ENCODE results near the gene DCAF8L1. TPM values are rescaled to one million over a fixed set of nuclear protein-coding genes. Genes with fewer than 3 reads are reported as not detected.
"Not testable (repeated sequence)": the region's sequence is repeated elsewhere in the genome, so short reads cannot be mapped to it uniquely, and the experiment has no call there.

DCAF8L1 gene
- total RNA-seq = not detected

GRCh38 chrX:27981349-27981748 lies at the start of gene DCAF8L1:
TSS of gene DCAF8L1 (minus strand) at chrX:27981449. CDS start at chrX:27981334, 115 bp downstream.
- no peak for DNase-seq (ENCODE audit: low spot score)

GRCh38 chrX:28022371-28022770 lies 41.1 kb upstream of the DCAF8L1 start:
- no peak for DNase-seq (ENCODE audit: low spot score)

- DNase-seq (ENCODE audit: low spot score) = no peak
Observed at GRCh38 chrX:28016823-28017222, 35.6 kb upstream of the DCAF8L1 start.

- no peak for DNase-seq (ENCODE audit: low spot score)
Observed at GRCh38 chrX:28015993-28016392, 34.7 kb upstream of the DCAF8L1 start.

- DNase-seq (ENCODE audit: low spot score) = no peak
Observed at GRCh38 chrX:28010875-28011274, 29.6 kb upstream of the DCAF8L1 start.

- no peak for DNase-seq (ENCODE audit: low spot score)
Observed at GRCh38 chrX:27998666-27999065, 17.4 kb upstream of the DCAF8L1 start.

- DNase-seq (ENCODE audit: low spot score) = no peak
Observed at GRCh38 chrX:27997622-27998021, 16.4 kb upstream of the DCAF8L1 start.

GRCh38 chrX:27996132-27996531 lies 14.9 kb upstream of the DCAF8L1 start:
- DNase-seq (ENCODE audit: low spot score) = no peak

- DNase-seq (ENCODE audit: low spot score) = no peak
Observed at GRCh38 chrX:27995611-27996010, 14.4 kb upstream of the DCAF8L1 start.

- peak; percentile 38 for DNase-seq (ENCODE audit: low spot score)
Observed at GRCh38 chrX:27987862-27988646, 6.8 kb upstream of the DCAF8L1 start.

GRCh38 chrX:27976934-27977333 lies 4.3 kb downstream of the DCAF8L1 start:
- not testable (repeated sequence) for DNase-seq (ENCODE audit: low spot score)

GRCh38 chrX:27976284-27976683 lies 5.0 kb downstream of the DCAF8L1 start:
- DNase-seq (ENCODE audit: low spot score) = no peak

GRCh38 chrX:27968878-27969277 lies 12.4 kb downstream of the DCAF8L1 start:
- no peak for DNase-seq (ENCODE audit: low spot score)

GRCh38 chrX:27968352-27968751 lies 12.9 kb downstream of the DCAF8L1 start:
- no peak for DNase-seq (ENCODE audit: low spot score)

GRCh38 chrX:27966955-27967354 lies 14.3 kb downstream of the DCAF8L1 start:
- DNase-seq (ENCODE audit: low spot score) = no peak

GRCh38 chrX:27966492-27966891 lies 14.8 kb downstream of the DCAF8L1 start:
- DNase-seq (ENCODE audit: low spot score) = no peak

- DNase-seq (ENCODE audit: low spot score) = not testable (repeated sequence)
Observed at GRCh38 chrX:27965348-27965747, 15.9 kb downstream of the DCAF8L1 start.

GRCh38 chrX:27964432-27964831 lies 16.8 kb downstream of the DCAF8L1 start:
- DNase-seq (ENCODE audit: low spot score) = no peak

GRCh38 chrX:27960410-27960809 lies 20.8 kb downstream of the DCAF8L1 start:
- not testable (repeated sequence) for DNase-seq (ENCODE audit: low spot score)

GRCh38 chrX:27953171-27953570 lies 28.1 kb downstream of the DCAF8L1 start:
- no peak for DNase-seq (ENCODE audit: low spot score)

GRCh38 chrX:27933361-27933760 lies 47.9 kb downstream of the DCAF8L1 start:
- no peak for DNase-seq (ENCODE audit: low spot score)

Measured in mucosa of gallbladder (tissue), 1 donor.